IMR-90 (cell line): ENCODE measurements around the gene FARS2.
A peak's percentile ranks its signal among the peaks of the same experiment; 100 is the strongest.

Experiments used
- BHLHE40 ChIP-seq: fragments of 150-350 bp; IDR thresholded peaks from 2 replicates; pipeline ENCODE4 v1.6.1; 2016; ENCODE audit warnings: mild to moderate bottlenecking, low read depth, low read length
- CEBPB ChIP-seq: IDR thresholded peaks from 2 replicates; pipeline ENCODE4 v1.6.1; 2012; ENCODE audit warnings: low read depth, low read length, improper control_type of control experiment
- CTCF ChIP-seq: conservative IDR thresholded peaks from 2 replicates; pipeline ENCODE4 v1.5.1; 2012; ENCODE audit warnings: mild to moderate bottlenecking, low read depth, low read length, improper control_type of control experiment
- MAFK ChIP-seq: IDR thresholded peaks from 2 replicates; pipeline ENCODE4 v1.6.1; 2012; ENCODE audit warnings: low read depth, low read length, improper control_type of control experiment
- MAZ ChIP-seq: IDR thresholded peaks from 2 replicates; pipeline ENCODE4 v1.6.1; 2012; ENCODE audit warnings: low read depth, mild to moderate bottlenecking, low read length, improper control_type of control experiment, moderate library complexity, borderline replicate concordance
- MXI1 ChIP-seq: IDR thresholded peaks from 2 replicates; pipeline ENCODE4 v1.6.1; 2012; ENCODE audit warnings: low read depth, mild to moderate bottlenecking, low read length, moderate library complexity, borderline replicate concordance
- POLR2A ChIP-seq: IDR thresholded peaks from 2 replicates; pipeline ENCODE4 v1.6.1; 2012; ENCODE audit warnings: mild to moderate bottlenecking, low read depth, low read length
- RAD21 ChIP-seq: IDR thresholded peaks from 2 replicates; pipeline ENCODE4 v1.6.1; 2012; ENCODE audit warnings: low read length, improper control_type of control experiment
- RFX5 ChIP-seq: IDR thresholded peaks from 2 replicates; pipeline ENCODE4 v1.8.0; 2012; ENCODE audit warnings: low read depth, mild to moderate bottlenecking, low read length, moderate library complexity
- USF2 ChIP-seq: fragments of 150-350 bp; IDR thresholded peaks from 2 replicates; pipeline ENCODE4 v1.6.1; 2017; ENCODE audit warnings: mild to moderate bottlenecking, antibody characterized with exemption, low read length, low read depth

DNA sequence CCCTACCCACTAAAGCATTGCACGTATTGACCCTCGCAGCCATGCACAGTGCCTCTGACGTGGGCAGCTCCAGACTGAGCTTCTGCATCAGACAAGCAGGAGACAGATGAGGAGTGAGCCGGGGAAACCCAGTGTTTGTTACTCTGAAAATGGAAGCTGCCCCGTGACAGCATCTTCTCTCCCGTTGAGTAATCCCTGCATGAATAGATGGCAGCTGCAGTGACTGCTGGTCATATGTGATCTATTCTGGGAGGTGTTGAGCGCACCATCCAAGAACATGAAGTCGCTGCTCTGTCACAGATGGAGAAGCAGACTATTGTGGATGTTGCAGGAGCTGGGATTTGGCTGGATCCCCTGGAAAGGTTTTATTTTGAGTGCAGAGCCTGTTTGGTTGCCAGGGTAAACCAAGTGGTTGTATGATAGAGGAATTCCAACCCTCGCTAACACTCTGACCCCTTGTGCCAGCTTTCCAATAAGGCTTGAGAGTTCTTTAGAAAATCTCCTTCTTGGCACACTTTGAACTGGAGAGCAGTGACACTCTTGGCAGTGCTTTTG, 503.2 kb downstream of the FARS2 start:
- TF ChIP-seq CTCF = no peak
- TF ChIP-seq BHLHE40 = peak; percentile 54; the same call in 1 of the 2 replicates
- no peak for TF ChIP-seq POLR2A
- TF ChIP-seq MXI1 = no peak
- TF ChIP-seq MAZ = no peak
- TF ChIP-seq MAFK = no peak
- peak; percentile 22; the same call in 1 of the 2 replicates for TF ChIP-seq CEBPB
- TF ChIP-seq USF2 = no peak
- TF ChIP-seq RFX5 = no peak
- no peak for TF ChIP-seq RAD21
